NCI-H82 (cell line): Measurements from ENCODE around the gene ZNF579.

ENCODE experiments used
- DNase-seq: peaks from one replicate; lab custom pipeline; 2025; lab: John Stamatoyannopoulos, UW

ZNF579 gene

GRCh38 chr19:55580628-55581144, at the start of gene ZNF579:
Gene ZNF579 (minus strand): TSS chr19:55580848. CDS start chr19:55579639, 1,209 bp downstream.
- DNase-seq, result peak; percentile 95

- no peak for DNase-seq
Observed at GRCh38 chr19:55626350-55626749, 45.7 kb upstream of the ZNF579 start.

- DNase-seq, result no peak
Observed at GRCh38 chr19:55625004-55625326, 44.3 kb upstream of the ZNF579 start.

- DNase-seq, result peak; percentile 97
Observed at GRCh38 chr19:55624109-55625003, 43.7 kb upstream of the ZNF579 start, which contains the start of gene ZNF784. Gene ZNF784 (minus strand): TSS chr19:55624566. CDS start chr19:55624561, 5 bp downstream.

GRCh38 chr19:55623561-55623960, 42.9 kb upstream of the ZNF579 start:
- no peak for DNase-seq

GRCh38 chr19:55623130-55623529, 42.5 kb upstream of the ZNF579 start:
- DNase-seq, result no peak

- DNase-seq, result no peak
Observed at GRCh38 chr19:55622242-55622969, 41.8 kb upstream of the ZNF579 start.

- no peak for DNase-seq
Observed at GRCh38 chr19:55621673-55622231, 41.1 kb upstream of the ZNF579 start.

- DNase-seq, result no peak
Observed at GRCh38 chr19:55621205-55621672, 40.6 kb upstream of the ZNF579 start.

- no peak for DNase-seq
Observed at GRCh38 chr19:55620410-55621204, 40.0 kb upstream of the ZNF579 start.

GRCh38 chr19:55619286-55619685, 38.6 kb upstream of the ZNF579 start:
- no peak for DNase-seq

GRCh38 chr19:55618426-55618825, 37.8 kb upstream of the ZNF579 start:
- DNase-seq, result no peak

- DNase-seq, result no peak
Observed at GRCh38 chr19:55617426-55617825, 36.8 kb upstream of the ZNF579 start.

GRCh38 chr19:55616395-55616875, 35.8 kb upstream of the ZNF579 start:
- DNase-seq, result no peak

- no peak for DNase-seq
Observed at GRCh38 chr19:55615543-55616394, 35.1 kb upstream of the ZNF579 start.

GRCh38 chr19:55614711-55615542, 34.3 kb upstream of the ZNF579 start:
- no peak for DNase-seq

GRCh38 chr19:55613930-55614710, 33.5 kb upstream of the ZNF579 start:
- DNase-seq, result no peak

GRCh38 chr19:55613396-55613795, 32.7 kb upstream of the ZNF579 start:
- no peak for DNase-seq
